HG03025 (cell line): ENCODE results near the gene CLDN5.

ENCODE experiments used
- ATAC-seq: cut with Tn5 transposase; IDR thresholded peaks from one replicate; pipeline ENCODE4 v1.9.1; 2021; ENCODE audit warnings: mild to moderate bottlenecking, moderate library complexity; ENCODE audit not compliant: unreplicated experiment, low FRiP score

CLDN5 gene, protein sequence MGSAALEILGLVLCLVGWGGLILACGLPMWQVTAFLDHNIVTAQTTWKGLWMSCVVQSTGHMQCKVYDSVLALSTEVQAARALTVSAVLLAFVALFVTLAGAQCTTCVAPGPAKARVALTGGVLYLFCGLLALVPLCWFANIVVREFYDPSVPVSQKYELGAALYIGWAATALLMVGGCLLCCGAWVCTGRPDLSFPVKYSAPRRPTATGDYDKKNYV

GRCh38 chr22:19524170-19525115, at the start of gene CLDN5:
TSS of gene CLDN5 (minus strand) at chr22:19524410. CDS start at chr22:19524255, 155 bp downstream.
- ATAC-seq: no peak

GRCh38 chr22:19571995-19572394, 47.8 kb upstream of the CLDN5 start:
- ATAC-seq: no peak

- no peak for ATAC-seq
Observed at GRCh38 chr22:19571207-19571795, 47.1 kb upstream of the CLDN5 start.

DNA sequence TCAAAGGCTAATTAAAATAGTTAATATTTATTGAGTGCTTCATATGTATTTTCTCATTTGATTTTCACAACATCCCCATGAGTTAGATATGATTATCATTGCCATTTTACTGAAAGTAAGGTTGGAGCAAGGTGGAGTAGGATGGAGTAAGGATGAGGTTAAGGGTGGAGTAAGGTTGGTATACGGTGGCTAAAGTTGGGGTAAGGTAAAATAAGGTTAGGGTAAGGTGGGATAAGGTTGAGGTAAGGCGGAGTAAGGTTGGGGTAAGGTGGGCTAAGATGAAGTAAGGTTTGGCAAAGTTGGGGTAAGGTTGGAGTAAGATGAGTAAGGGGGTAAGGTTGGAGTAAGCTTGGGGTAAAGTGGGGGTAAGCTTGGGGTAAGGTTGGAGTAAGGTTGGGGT, 45.8 kb upstream of the CLDN5 start:
- no peak for ATAC-seq

GRCh38 chr22:19569276-19569640, 45.0 kb upstream of the CLDN5 start:
- no peak for ATAC-seq

DNA sequence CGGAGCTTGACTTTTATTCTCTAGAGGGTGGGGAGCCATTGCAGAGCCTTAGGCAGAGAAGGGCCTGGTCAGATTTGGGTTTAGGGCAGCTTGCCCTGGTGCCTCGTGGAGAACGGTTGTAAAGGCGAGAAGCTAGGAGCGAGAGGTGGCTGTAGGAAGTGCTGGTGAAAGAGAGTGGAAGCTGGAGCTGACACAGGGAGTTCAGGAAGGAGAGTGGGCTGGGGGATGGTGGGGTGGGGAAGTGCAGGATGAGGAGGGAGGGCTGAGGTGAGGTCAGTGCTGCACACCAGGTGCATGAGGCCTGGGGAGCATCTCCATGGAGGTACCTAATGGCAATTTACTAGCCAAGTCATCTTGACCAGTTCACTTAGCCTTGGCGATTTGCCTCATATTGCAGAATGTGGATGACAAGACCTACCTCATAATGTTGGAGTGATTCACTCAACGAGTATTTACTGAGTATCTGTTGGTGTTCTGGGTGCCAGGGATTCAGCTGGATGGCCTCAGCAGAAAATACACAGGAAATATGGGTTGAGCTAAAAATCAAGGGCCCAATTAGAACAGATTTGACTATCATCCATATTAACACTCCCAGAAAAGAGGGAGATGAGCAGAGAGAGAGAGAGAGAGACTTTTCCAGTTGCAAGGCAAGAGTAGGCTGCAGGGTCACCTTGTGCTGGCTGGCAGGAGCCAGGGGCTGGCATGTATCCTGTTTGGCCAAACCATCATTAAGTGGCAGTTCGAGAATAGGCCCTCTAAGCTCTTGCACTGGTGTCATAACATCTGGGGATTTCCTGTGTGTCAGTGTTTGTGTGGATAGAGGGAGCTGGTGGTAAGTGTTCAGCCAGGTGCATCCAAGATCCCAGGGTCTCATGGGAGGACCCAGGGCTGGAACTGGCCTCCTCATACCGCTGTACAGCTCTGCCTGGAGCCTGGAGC, 44.4 kb upstream of the CLDN5 start:
- no peak for ATAC-seq

DNA sequence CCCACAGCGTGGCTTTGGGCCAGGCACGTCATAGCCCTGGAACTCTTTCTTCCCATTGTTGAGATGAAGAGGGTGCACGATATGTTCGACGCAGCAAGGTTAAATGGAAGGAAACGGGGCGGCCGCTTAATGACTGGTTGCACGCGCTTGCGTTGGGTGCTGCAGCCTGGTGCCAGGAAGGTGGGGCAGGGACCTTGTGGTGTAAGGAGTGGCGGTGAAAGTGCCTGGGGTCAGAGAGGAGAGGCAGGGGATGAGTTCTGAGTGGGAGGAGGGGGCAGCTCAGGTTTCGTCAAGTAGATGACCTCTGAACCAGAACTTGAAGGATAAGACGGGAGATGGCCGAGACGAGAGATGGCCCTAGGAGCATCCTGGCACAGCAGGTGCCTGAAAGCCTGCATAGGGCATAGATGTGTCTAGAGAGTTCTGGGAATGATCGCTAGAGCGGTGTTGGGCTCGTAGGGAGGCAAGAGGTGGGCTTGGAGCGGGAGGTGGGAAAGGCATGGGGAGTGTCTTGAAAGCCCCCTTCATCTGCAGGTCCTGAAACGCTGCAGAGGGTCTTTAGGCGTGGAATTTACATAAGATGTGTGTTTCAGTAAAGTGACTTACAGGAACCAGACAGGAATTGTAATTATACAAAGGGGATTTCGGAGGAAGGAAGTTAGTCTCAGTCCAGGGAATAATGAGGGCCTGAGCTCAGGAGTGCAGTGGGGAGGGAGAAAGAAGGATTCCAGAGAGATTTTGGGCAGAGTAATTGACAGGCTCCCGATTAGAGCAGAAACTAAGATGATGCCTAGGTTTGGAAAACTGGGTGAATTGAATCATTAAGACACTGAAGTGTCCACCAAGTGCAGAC, 43.2 kb upstream of the CLDN5 start:
- ATAC-seq: no peak

DNA sequence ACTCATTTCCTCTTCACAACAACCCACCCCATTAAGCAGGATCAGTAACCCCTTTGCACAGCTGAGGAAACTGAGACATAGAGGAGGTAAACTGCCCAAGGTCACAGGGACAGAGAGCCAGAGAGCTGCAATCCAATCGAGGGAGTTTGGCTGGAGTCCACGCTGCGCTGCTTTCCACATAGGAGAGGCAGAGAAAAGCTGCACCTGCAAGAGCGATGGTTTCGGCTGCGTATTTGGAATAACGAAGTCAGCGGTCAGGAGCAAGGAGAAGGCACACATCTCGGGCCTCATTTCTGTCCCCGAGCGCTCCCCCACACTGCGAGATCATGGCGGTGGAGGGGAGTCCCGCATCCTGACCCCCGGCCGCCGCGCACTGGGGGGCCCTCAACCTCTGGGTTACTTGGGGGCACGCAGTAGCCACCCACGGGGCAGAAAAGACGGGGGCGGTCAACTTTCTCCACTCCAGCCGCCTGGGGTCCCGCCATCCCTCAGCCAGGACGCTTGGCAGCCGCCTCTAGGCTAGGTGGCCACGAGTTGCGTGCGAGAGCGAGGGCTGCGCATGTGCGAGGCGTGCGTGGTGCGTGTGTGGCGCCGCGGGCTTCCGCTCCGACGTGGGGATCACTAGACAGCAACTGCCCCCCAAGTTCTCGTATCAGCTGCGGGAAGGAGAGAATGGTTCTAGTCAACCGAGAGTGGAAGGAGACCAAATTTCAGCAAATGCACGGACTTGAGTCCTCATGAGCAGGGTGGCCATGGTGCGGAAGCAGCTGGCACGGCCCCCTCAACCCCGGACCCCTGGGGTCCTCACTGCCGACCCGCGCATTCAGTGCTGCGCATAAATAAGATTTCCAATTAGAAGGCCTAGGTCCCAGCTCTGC, 42.3 kb upstream of the CLDN5 start:
- no peak for ATAC-seq

- no peak for ATAC-seq
Observed at GRCh38 chr22:19565382-19566278, 41.4 kb upstream of the CLDN5 start.

DNA sequence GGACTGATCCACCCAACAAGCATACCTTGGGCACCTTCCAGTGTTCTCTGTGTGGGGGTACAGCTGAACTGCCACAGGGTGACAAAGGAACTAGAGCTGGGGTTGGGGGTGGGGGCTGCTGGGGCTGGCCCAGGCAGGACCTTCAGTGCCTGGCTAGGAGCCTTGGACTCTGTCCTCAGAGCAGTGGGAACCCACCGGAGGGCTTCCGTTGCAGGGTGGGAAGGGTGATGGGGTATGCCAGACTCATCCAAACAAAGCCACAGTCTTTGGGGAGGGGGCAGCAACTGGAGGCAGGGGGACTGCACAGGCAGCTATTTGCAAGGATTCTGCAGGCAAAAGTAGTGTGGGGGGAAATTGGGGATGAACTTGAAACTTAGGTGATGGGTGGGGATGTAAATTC, 35.7 kb upstream of the CLDN5 start:
- no peak for ATAC-seq

DNA sequence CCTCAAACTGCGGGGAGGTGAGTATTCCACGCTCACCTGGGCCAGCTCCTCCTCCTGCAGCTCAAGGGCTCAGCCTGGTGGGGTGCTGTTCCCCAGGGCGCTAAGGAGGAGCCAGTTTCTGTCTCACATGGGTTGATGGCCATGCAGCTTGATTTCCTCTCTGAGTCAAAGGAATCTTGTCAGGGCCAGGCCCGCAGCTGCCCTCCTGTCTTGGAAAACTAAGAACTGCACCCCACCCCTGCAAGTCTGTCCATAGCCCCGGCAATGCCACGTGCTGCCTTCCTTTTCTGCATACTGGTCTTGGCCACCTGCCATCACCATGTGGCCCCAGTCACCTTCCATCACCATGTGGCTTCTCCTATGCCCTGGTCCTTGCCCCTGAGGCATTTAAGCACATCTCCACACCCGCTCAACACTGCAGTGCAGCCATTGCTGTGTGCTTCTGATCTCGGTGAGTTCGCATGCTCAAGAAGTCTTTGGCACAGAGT, 35.2 kb upstream of the CLDN5 start:
- ATAC-seq: no peak

DNA sequence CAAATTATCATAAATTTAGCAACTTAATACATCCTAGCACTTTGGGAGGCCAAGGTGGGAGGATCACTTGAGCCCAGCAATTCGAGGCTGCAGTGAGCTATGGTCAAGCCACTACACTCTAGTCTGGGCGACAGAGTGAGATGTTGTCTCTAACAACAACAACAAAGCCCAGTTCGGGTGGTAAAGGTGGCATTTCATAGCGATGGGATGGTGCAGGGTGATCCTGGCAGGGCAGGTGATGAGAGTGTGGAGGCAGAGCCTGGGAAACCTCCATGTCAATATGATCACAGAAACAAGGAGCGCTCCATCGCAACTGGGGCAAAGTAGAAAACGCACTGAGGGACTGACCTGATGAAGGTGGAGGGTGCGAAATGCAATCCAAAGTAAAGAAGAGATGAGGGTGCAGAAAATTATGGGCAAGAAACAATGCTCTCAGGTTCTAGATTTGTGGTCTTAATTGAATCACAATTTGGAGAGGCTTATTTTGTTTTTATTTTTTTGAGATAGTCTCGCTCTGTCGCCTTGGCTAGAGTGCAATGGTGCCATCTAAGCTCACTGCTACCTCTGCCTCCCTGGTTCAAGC, 32.8 kb upstream of the CLDN5 start:
- no peak for ATAC-seq

GRCh38 chr22:19555651-19556050, 31.4 kb upstream of the CLDN5 start:
- no peak for ATAC-seq

DNA sequence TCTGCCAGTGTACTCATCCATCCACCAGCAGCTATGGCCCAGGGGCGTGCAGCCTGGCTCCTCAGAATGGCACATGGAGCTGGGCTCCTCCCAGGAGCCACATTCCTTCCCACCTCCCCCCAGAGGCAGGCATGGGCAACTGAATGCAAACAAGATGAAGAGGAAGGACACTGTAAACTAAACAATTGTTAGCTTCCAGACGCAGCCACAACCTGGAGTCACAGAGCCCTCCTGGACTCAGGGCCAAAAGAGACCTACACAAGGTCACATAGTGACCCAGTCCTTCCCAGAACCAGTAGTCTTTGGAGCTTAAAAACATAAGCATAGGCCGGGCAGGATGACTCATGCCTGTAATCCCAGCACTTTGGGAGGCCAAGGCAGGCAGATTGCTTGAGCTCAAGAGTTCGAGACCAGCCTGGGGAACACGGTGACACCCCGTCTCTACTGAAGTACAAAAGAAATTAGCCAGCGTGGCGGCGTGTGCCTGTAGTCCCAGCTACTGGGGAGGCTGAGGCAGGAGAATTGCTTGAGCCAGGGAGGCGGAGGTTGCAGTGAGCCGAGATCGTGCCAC, 30.7 kb upstream of the CLDN5 start:
- ATAC-seq: no peak

GRCh38 chr22:19553201-19553600, 29.0 kb upstream of the CLDN5 start:
- no peak for ATAC-seq

GRCh38 chr22:19550382-19550781, 26.2 kb upstream of the CLDN5 start:
- no peak for ATAC-seq

DNA sequence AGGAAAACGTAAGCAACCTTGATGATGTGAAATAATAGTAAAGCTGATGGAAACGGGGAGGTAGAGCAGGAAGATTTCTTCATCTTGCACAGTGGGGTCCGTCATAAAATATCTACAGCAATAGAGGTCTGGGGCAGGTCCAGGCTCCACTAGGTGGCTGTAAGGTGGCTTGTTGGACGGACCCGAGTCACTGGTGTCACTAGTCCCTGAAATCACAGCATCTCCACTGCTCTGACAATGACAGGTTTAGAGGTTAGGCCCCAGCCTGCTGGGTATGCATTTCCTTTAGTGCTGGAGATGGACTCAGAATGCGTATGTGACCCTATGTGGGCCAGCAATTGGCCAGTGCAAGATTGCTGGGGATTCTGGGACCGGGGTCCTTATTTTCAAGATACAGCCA, 25.2 kb upstream of the CLDN5 start:
- no peak for ATAC-seq
